Activated T-helper 9 cell treated with anti-CD3 and anti-CD28 coated beads, Interleukin-2, amount 50 U/mL, for 16 hours (primary cell): ENCODE measurements around the gene RAC2.

Experiments
- DNase-seq: peaks from one replicate; pipeline ENCODE4 v3.0.0-alpha.2; 2020; ENCODE audit warnings: low read depth

Gene RAC2

DNA sequence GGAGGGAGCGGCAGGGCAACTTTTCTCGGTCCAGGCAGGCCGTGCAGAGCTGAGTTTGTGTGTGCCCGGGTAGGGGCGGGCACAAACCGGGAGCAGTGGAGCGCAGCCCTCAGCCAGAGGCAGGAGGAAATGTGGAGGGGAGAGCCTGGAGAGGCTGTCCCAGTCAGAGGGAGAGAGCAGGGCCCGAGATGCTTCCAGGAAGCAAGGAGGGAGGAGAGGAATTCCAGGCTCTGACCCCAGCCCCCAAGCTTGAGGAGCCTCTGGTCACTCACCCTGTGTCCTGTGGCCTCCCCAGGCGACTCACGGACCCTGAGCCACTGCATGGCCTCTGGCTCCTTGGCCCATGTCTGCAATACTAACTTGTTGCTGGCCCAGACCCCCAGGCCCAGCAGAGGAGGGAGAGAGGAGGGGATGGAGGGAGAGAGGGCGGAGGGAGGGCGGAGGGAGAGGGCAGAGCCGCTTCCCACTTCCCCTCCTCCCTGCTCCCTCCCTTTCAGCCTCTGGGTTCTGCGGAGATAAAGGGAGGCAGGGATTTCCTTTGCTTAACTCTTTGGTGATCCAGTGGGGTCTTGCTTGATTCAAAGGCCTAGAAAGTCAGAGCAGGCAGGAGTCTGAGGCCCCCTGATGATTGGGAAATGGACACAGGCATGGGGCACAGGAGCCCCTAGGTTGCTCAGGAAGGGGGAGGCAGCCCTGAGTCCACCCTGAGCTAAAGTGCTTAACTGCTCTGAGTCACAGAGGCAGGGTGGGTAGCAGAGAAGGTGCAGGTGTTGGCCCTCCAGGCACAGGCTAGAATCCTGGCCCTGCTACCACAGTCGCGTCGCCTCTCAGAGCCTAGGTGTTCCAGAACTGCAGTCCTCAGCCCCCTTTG lies 55.9 kb downstream of the RAC2 start, which contains the start of gene C1QTNF6:
Gene C1QTNF6, minus strand, starts transcription at position 357 of the 871 bp plus-strand sequence. Its CDS starts 34 bp downstream, at position 323.
- DNase-seq, result no peak

DNA sequence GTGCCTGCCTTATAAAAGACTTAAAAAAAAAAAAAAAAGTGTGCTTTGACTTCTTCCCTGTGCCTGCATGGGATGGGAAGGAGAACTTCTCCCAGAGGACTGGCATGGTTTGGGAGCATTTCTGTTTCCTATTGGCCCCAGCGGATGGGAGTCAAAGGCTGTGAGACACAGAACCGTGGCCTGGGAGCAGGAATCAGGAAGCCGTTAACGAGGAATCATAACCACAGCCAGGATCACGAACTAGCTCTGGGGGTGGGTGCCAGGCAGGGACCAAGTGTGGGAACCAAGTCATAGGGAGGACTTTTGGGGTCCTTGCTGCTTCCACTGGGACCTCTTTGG lies 56.5 kb downstream of the RAC2 start:
- DNase-seq, result no peak

DNA sequence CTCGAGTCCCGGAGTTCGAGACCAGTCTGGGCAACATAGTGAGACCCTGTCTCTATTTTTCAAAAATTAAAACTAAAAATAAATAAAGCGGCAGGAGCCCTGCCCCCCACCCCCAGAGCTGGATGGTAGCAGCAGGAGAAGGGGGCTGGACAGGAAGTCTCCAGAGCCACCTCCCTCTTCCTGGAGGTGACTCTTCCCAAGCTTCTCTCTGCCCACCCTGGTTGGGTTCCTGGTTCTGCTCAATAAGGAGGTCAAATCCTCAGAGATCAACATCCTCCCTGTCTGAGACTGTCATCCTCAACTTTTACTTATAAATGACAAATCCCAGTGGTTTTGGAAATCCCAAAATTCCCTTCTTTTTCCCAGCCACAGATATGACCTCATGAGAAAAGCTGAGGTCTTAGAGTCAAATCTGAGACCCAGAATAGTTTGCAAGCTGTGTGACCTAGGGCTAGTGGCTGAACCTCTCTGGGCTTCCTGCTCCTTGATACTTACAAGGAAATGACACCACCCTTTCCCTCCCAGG lies 57.0 kb downstream of the RAC2 start:
- no peak for DNase-seq

DNA sequence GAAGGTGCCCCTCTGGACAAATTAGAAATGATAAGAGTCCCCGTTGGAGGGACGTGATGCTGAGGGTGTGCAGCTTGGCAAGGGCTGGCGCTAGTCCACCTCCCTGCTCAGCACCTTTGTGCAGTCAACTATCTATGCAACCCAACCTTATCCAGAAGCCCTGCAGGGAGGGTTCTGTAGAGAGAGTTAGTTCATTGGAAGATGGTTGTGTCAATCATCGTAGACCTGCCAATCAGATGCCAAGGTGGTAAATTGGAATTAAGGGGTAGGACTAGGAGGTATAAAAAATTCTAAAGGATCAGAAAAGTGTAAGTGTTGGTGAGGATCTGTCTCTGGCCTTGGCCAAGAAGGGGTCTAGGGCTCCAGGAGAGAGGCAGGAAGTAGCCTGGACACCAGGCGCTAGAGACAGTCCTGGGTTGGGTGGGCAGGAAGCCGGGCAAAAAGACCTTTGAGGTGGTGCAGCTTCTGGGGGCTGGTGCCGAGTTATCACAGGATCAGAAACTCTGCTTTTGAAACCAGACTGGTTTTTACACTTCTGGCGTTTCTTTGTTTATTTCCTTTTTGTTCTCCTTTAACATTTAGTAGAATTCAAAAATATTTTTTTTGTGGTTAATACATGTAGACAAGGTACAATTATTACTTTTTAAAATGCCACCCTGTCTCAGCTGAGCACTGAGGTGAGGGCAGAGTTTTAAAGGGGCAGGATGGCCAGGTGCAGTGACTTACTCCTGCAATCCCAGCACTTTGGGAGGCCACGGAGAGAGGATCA lies 57.7 kb downstream of the RAC2 start:
- DNase-seq, result no peak

DNA sequence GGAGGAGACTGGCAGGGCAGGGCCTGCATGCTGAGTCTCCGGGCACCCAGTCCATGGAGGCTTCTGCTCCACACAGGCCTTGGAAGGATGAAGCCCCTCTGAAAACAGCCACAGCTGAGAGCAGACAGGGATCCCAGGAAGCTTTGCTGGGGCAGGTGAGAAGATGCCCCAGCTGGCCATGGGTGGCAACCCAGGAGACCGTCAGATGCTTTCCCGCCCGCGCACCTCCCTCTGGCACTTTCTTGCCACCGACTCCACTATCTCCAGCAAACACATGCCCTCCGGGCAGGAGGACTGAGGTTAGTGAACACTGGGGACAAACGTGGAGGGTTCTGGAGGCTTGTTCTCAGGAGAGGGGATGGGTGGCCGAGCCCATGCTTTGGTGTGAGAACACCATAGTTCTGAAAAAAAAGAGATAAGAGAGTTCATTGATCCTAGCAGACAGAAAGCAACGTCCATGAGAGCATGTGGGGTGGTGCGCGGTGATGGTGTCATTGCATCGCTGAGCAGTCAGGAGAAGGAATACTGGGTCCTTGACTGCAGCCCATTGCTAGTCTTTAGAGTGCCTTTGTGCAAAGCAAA lies 58.3 kb downstream of the RAC2 start:
- no peak for DNase-seq

DNA sequence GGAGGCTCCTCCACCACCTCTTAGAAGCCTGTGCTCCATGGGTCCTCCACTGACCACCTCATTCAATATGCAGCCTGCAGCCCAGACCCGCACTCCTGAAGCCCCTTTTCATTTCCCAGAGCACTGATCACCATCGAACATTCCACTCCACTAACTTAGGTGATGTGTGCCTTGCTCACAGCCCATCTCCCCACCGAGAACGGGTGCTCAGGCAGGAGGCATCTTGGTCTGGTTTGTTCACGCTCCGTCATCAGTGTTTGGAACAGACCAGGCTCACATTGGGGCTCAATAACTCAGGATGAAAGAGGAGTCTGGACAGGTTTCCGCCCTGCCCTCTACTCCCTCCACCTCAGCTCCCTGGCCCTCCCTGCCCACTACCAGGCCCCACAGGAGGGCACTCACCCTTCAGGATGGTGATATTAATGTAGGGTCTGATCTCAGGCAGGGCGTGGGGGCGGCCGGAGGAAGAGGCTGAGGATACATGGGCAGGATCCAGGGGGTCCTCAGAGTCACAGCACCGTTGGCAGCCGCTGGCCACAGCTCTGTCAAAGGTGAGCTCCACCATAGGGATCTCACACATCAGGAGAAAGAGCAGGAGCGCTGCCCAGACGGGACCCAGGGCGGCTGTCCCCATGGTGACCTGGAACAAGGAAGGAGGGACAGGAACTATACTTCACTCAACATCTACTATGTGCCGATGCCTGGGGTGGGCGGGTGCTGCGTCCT lies 59.1 kb downstream of the RAC2 start:
- no peak for DNase-seq

DNA sequence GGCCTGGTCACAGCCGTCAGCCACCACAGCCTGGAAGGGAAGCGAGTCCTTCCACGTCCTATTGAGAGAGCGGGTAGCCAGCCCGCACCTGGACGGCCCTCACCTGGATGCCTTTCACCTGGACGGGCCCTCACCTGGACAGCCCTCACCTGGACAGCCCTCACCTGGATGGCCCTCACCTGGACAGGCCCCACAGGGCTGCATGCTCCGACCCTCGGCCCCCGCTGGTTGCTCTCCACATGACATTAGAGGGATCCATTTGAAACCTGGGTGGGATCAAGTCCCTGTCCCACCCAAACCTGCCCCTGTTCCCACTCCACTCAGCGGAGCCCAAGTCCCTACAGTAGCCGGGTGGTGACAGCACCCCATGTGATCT lies 59.7 kb downstream of the RAC2 start:
- no peak for DNase-seq

DNA sequence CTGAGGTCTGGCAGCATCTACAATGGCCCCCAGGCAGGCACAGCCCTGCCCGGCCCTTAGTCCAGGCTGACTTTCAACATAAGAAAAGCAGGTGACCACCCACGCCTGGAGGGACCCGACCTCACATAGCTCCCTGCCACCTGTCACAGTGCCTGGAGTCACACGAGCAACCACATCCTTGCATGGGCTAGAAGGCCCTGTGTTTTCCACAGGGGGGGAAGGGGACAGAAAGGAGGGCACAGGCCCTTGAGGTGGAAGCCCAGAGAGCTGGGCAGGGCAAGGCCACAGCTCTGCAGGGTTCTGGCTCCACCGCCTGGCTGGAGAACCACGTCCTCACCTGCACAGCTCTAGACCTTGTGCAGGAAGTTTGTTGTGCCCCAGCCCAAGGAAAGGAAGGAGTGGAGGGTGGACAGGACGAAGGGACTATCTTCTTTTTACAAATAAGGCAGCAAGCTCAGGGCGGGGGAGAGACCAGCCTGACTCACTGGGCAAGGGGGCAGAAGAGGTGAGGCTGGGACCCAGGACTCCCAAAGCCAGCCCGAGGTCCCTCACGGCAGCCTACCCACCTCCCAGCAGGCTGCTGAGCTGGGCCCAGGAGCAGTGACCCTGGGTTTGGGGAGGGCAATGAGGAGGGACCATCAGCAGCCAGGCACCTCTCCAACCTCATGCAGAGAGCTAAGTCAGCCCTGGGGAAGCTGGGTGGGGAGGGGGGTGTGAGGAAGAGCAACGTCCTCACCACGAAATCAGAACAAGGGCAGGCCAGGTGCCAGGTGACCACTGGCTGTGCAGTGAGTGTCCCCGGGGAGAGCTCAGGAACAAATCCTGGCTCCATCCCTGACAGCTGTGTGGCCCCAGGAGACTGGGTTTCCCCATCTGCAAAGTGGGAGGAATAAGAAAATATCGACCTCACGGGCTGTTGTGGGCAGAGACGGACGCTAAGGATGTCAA lies 60.4 kb downstream of the RAC2 start:
- no peak for DNase-seq

DNA sequence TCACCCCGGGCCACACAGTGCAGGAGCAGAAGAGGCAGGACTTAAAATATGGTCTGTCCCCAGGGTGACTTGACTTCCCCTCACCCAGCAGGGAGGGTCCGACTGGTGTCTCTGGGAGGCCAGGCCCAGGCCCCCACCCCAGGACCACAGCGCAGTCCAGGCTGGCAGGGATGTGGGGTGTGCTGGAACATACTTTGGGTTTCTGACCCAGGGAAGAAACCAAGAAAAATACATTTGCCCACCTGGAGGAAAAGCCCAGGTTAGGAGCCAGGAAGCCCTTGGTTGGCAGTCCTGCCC lies 61.2 kb downstream of the RAC2 start:
- DNase-seq, result no peak

DNA sequence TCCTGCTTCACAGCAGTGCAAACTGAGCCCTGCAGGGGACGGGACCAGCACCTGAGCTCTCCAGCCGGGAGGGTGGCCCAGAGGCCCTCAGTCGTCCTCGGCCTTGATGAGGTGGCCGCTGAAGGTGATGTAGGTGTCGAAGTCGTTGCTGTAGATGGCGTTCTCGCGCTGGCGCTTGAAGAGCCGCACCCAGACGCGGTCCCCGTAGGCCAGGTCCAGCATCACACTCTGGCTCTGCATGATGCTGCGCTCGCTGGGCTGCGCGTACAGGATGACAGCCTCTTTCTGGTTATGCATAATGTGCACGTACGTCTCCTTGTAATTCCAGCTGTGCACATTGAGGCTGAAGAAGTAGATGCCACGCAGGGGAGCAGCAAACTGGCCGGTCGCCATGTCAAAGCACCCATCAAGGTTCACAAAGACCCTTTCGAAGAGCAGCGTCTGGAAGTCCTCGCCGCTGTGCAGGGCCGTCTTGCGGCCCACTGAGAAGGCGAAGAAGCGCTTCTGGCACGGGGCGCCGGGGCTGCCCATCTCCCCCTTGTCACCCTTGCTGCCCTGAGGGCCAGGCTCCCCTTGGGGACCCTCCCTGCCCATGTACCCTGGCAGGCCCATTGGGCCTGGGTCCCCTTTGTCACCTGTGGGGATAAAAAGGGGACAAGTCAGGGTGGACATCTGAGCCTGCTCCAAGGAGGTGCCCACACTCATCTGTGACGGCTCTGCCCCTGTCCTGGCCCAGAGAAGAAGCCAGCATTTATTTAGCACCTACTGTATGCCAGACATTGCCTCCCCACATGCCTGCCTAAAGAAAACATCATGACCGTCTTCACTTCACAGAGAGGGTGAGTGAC lies 61.7 kb downstream of the RAC2 start:
- DNase-seq, result no peak

DNA sequence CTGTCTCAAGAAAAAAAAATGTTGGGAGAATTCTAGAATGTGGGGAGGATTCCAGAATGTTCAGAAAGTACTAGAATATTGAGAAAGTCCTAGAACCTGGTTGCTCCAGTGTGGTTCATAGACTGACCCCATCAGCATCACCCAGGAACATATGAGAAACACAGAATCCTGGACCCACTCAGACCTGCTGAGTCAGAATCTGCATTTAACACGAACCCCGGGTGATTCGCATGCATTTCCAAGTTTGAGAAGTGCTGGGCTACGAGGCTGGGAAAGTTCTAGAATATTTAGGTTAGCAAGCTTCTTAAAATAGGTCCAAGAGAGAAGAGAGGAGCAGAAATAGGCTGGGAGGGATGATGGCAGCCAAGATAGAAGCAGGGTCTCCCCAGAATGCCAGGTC lies 62.4 kb downstream of the RAC2 start:
- no peak for DNase-seq

DNA sequence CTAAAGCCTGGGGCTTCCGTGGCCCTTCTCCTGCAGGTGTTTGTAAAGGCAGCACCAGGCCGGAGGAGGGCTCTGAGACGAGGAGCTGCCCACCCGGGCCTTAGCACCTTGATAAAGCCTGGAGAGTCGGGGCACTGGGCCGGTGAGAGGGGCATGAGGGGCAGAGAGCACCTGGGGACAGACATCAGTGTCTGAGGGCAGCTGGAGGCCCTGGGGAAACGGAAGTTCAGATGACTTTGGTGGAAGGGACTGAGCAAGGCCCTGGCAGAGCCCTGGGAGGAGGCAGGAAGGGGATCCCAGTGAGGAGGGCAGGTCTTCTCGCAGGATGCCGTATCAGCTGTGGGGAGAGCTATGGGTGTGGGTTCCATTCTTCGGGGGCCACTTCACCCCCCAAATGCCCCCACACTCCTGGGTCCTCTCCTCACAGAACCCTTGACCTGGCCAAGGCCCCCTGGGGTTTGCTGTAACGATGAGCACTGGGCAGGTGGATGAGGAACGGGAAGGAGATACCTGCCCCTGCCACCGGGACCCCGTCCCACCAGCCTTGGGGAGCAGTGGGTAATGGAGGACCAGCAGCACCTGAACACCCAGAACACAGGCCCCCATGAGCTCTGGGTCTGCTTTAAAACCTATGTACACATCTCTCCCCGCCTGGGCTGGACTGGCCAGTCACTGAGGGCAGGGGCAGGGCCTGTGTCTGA lies 63.4 kb downstream of the RAC2 start:
- no peak for DNase-seq

DNA sequence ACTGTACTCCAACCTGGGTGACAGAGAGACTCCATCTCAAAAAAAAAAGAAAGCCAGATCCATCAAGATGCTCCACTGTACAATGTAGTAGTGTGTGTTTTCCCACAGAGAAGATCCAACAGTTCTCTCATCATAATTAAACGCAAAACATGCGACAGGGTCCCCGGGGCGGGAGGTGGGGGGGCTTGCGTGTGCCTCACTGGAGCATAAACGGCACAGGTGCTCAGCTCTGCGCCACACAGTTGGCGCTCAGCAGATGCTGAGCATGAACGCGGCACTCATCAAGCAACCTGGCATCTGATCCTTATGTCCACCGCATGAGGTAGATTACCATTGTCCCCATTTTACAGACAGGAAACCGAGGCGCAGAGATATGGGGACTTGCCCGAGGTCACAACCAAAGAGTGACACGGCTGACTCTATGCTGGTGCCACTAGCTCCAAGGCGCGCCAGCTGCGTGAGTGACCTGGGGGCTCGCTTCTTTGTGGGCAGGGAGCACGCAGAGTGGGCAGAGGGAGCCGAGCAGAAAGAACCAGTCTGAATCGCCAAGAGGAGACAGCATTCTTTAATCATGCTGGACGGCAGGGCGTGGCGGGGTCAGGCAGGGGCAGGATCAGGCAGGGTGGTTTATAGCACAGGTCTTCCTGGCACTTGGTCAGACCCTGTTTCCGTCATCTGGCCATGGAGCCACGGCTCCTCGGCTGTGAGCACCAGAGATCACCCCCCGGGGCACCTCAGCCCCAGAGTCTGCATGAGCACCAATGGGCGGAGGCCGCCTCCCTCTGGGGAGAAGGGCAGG lies 64.2 kb downstream of the RAC2 start:
- no peak for DNase-seq

DNA sequence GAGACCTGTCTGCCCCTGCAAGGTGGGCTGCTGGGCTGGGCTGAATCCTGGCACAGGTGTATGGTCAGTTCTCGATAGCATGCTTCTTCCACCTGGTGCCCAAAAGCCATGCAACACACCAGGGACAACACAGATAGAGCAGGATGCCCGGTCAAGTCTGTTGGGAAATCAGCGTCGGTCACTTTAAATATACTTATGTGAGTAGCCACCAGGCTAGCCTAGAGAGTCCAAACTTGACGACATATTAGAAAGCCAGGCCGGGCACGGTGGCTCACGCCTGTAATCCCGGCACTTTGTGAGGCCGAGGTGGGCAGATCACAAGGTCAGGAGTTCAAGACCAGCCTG lies 65.0 kb downstream of the RAC2 start:
- no peak for DNase-seq

DNA sequence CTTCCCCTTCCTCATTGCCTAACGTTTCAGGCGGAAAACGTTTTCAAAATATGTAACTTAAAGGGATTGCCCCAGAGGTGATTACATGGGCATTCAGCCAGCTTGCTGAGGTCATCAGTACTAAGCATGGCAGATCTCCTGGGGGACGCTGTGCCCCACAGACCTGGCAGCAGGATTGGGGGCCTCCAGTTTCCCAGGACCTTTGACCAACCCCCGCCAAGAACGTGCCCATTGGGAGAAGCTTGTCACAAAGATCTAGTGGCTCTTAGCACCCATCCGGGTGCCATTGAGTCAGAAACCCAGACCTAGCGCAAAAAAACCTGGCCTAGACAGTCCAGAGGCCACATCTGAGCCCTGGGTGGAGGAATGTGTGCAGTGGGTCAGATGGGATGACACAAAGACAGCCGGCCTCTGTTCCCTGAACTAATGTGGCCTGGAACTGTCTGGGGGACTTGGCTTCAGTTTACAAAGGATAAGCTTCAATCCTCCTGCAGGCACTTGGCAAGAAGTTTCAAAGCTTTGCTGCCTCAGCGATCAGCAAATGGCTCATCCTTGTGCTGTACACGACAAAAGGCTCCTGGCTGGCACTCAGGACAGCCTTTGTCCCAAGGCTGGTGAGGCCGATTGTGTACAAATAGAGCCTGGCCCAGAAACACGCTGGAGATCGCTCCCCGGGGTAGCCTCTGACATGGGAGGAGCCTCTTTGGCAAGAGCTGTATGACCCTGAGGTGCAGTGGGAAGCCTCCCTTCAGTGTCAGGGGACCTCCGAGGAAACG lies 65.5 kb downstream of the RAC2 start:
- no peak for DNase-seq

DNA sequence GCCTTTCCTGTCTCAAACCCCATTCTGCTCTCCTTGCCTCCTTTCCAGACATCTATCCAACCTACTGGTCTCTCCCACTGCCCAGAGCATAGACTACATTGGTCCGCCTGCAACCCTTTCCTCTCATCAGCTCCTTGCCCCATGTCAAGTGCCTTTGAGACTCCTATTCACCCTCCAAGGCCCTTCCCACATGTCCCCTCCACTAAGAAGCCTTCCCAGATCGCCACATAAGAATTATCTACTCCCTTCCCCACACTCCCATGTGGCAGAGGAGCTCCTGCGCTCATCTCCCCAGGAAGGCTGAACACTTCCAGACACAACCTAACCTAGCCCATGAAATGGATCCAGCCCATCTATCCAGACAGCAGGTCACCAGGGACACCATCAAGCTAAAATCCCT lies 66.3 kb downstream of the RAC2 start:
- no peak for DNase-seq

DNA sequence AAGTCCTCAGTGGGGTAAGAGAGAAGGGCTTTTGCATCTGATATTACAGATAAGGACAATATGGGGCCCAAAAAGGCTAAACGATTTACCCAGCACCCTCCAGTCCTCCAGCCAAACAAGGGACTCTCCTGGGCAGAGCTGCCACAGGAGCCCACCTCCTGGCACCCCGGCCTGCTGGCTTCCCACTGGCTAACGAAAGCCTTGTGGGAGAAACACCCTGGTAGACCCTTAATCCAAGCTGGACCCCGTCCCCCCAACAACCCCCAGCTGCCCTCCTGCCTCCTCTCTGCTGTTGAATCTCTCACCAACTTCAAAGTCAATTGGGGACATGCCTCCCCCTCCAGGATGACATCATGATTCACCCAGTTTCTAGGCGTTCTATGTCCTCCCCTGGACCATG lies 66.8 kb downstream of the RAC2 start:
- DNase-seq, result no peak

DNA sequence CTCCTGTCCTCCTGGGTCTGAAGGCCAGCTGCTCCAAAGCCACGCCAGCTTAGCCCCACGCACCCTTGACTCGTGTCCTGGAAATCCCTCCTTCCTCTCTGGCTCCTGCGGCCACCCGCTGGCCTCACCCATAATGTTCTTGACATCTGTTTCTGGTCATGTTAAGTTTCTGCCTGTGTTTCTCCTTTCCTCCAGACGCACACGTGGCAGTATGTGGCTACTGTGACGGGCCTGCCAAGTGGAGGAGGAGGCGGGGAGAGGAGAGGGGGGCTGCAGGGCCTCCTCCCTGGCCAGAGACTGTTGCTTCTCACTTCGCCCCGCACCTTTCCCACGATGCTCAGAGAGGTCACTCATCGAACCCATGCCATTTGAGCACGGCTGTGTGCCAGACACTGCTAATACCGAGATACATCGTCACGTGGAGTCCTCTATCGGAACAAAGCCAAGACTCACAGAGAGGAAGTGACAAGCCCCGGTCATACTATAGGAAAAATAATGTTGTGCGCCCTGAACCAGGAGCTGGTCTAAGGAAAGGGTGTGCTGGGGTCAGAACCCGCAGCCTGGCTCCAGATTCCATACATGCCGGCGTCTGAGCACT lies 67.5 kb downstream of the RAC2 start:
- no peak for DNase-seq
